Renal pelvis (tissue), 3 donors: ENCODE results near the gene PLN. TPM values are rescaled to one million over a fixed set of nuclear protein-coding genes. Genes with fewer than 3 reads are reported as not detected.

Experiments used
- polyA plus RNA-seq, 3 donors: library from polyadenylated mRNA; unstranded; fragments of 120-200 nt; gene quantifications; one replicate each; pipeline ENCODE4 v1.2.1, GENCODE V29; 2013; ENCODE audit not compliant: insufficient read length in 3 of 3

PLN gene
- polyA plus RNA-seq, 3 donors = 3.0 to 3.7 (median 3.5) TPM

Other genes with a start within 250 kb of the PLN start
- gene CEP85L, start 103.3 kb downstream of the PLN start, polyA plus RNA-seq = 1 to 10 TPM; 6.3 to 6.4 (median 6.4) TPM